ENCODE data around the gene TIMP1. TPM values are rescaled to one million over a fixed set of nuclear protein-coding genes. Genes with fewer than 3 reads are reported as not detected.

The TIMP1 gene
- total and polyA plus RNA-seq, 2 experiments from 2014 or later = 39.0 to 117 TPM

DNA sequence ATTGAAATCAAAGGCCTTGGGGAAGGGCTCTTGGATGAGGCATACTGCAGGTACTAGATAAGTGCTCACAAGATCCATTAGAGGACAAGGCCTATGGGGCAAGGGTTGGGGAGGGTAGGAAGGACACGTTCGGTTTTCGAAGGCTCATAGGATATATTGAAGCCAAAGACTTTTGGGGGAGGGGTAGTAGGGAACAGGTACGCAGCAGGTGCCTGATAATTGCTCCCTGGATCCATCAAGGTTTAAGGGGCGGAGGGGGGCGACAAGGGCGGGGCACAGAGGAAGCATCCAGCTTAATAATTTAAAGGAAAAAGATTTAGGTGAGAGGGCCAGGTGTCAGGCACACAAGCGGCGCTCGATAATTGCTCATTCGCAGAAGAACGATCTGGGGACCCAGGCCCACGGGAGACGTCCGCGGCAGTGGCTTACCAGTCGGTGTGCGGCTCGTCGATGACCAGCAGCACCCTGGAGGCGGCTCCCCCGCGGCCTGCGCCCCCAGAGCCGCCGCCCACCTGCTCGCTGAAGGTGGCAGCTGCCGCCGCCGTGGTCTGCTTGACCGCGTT, 36.8 kb downstream of the TIMP1 start:
- Histone ChIP-seq H3K9me2 (ENCODE audit: insufficient read depth) (no peaks in the 10 kb centered on the region), H3K4me2 (peak overlapping the region; percentile 67), H3K27me3 (ENCODE audit: insufficient read depth) (no peaks in the 10 kb centered on the region), H3K4me1 (ENCODE audit: insufficient read depth) (no peaks in the 10 kb centered on the region), H2AFZ (no peak overlapping the region), H4K20me1 (replicated peaks; ENCODE audit: insufficient read depth) (no peaks in the 10 kb centered on the region), H3K27ac (ENCODE audit: low read depth) (no peak overlapping the region), H3K36me3 (ENCODE audit: insufficient read depth) (no peaks in the 10 kb centered on the region), H3K4me3 (peak overlapping the region; percentile 51), H3K79me2 (replicated peaks; ENCODE audit: insufficient read depth) (no peaks in the 10 kb centered on the region), H3F3A (replicated peaks; ENCODE audit: low read depth) (no peaks in the 10 kb centered on the region)
- Mint-ChIP-seq H3K36me3 (ENCODE audit: low read depth) (no peaks in the 10 kb centered on the region), H3K9me3 (no peaks in the 10 kb centered on the region), H3K27ac (no peak overlapping the region), H3K27me3 (ENCODE audit: insufficient read depth, low read depth, poor library complexity) (peaks cover 9% of the 10 kb centered on the region), H3K4me1 (peaks cover 18% of the 10 kb centered on the region), H3K4me3 (peak overlapping the region; percentile 58)
- no peak for DNase-seq (ENCODE audit: low spot score)
- TF ChIP-seq, protein P1, sequence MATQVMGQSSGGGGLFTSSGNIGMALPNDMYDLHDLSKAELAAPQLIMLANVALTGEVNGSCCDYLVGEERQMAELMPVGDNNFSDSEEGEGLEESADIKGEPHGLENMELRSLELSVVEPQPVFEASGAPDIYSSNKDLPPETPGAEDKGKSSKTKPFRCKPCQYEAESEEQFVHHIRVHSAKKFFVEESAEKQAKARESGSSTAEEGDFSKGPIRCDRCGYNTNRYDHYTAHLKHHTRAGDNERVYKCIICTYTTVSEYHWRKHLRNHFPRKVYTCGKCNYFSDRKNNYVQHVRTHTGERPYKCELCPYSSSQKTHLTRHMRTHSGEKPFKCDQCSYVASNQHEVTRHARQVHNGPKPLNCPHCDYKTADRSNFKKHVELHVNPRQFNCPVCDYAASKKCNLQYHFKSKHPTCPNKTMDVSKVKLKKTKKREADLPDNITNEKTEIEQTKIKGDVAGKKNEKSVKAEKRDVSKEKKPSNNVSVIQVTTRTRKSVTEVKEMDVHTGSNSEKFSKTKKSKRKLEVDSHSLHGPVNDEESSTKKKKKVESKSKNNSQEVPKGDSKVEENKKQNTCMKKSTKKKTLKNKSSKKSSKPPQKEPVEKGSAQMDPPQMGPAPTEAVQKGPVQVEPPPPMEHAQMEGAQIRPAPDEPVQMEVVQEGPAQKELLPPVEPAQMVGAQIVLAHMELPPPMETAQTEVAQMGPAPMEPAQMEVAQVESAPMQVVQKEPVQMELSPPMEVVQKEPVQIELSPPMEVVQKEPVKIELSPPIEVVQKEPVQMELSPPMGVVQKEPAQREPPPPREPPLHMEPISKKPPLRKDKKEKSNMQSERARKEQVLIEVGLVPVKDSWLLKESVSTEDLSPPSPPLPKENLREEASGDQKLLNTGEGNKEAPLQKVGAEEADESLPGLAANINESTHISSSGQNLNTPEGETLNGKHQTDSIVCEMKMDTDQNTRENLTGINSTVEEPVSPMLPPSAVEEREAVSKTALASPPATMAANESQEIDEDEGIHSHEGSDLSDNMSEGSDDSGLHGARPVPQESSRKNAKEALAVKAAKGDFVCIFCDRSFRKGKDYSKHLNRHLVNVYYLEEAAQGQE (IDR thresholded peaks at IDR 0.05; ENCODE audit: unreplicated experiment) = no peak
- TF ChIP-seq POLR2AphosphoS5 (IDR thresholded peaks at IDR 0.05; ENCODE audit: low read depth) (no peak), NANOG (IDR thresholded peaks at IDR 0.05; ENCODE audit: borderline replicate concordance) (no peak), JUNB (IDR thresholded peaks at IDR 0.05; ENCODE audit: unreplicated experiment) (no peak), ZNF114 (CRISPR knock-in tag; IDR thresholded peaks at IDR 0.05) (no peak), STAT1 (IDR thresholded peaks at IDR 0.05; ENCODE audit: unreplicated experiment) (no peak), EZH2 (IDR thresholded peaks at IDR 0.05; ENCODE audit: low read depth, unreplicated experiment) (no peak), CREB1 (CRISPR knock-in tag; IDR thresholded peaks at IDR 0.05; ENCODE audit: low read depth) (no peak), EZH2phosphoT487 (IDR thresholded peaks at IDR 0.05; ENCODE audit: unreplicated experiment) (no peak), ZNF331 (CRISPR knock-in tag; IDR thresholded peaks at IDR 0.05; ENCODE audit: low read depth) (no peak)
- TF ChIP-seq, protein P2, sequence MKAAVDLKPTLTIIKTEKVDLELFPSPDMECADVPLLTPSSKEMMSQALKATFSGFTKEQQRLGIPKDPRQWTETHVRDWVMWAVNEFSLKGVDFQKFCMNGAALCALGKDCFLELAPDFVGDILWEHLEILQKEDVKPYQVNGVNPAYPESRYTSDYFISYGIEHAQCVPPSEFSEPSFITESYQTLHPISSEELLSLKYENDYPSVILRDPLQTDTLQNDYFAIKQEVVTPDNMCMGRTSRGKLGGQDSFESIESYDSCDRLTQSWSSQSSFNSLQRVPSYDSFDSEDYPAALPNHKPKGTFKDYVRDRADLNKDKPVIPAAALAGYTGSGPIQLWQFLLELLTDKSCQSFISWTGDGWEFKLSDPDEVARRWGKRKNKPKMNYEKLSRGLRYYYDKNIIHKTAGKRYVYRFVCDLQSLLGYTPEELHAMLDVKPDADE (IDR thresholded peaks at IDR 0.05) = no peak
- TF ChIP-seq, protein P3, sequence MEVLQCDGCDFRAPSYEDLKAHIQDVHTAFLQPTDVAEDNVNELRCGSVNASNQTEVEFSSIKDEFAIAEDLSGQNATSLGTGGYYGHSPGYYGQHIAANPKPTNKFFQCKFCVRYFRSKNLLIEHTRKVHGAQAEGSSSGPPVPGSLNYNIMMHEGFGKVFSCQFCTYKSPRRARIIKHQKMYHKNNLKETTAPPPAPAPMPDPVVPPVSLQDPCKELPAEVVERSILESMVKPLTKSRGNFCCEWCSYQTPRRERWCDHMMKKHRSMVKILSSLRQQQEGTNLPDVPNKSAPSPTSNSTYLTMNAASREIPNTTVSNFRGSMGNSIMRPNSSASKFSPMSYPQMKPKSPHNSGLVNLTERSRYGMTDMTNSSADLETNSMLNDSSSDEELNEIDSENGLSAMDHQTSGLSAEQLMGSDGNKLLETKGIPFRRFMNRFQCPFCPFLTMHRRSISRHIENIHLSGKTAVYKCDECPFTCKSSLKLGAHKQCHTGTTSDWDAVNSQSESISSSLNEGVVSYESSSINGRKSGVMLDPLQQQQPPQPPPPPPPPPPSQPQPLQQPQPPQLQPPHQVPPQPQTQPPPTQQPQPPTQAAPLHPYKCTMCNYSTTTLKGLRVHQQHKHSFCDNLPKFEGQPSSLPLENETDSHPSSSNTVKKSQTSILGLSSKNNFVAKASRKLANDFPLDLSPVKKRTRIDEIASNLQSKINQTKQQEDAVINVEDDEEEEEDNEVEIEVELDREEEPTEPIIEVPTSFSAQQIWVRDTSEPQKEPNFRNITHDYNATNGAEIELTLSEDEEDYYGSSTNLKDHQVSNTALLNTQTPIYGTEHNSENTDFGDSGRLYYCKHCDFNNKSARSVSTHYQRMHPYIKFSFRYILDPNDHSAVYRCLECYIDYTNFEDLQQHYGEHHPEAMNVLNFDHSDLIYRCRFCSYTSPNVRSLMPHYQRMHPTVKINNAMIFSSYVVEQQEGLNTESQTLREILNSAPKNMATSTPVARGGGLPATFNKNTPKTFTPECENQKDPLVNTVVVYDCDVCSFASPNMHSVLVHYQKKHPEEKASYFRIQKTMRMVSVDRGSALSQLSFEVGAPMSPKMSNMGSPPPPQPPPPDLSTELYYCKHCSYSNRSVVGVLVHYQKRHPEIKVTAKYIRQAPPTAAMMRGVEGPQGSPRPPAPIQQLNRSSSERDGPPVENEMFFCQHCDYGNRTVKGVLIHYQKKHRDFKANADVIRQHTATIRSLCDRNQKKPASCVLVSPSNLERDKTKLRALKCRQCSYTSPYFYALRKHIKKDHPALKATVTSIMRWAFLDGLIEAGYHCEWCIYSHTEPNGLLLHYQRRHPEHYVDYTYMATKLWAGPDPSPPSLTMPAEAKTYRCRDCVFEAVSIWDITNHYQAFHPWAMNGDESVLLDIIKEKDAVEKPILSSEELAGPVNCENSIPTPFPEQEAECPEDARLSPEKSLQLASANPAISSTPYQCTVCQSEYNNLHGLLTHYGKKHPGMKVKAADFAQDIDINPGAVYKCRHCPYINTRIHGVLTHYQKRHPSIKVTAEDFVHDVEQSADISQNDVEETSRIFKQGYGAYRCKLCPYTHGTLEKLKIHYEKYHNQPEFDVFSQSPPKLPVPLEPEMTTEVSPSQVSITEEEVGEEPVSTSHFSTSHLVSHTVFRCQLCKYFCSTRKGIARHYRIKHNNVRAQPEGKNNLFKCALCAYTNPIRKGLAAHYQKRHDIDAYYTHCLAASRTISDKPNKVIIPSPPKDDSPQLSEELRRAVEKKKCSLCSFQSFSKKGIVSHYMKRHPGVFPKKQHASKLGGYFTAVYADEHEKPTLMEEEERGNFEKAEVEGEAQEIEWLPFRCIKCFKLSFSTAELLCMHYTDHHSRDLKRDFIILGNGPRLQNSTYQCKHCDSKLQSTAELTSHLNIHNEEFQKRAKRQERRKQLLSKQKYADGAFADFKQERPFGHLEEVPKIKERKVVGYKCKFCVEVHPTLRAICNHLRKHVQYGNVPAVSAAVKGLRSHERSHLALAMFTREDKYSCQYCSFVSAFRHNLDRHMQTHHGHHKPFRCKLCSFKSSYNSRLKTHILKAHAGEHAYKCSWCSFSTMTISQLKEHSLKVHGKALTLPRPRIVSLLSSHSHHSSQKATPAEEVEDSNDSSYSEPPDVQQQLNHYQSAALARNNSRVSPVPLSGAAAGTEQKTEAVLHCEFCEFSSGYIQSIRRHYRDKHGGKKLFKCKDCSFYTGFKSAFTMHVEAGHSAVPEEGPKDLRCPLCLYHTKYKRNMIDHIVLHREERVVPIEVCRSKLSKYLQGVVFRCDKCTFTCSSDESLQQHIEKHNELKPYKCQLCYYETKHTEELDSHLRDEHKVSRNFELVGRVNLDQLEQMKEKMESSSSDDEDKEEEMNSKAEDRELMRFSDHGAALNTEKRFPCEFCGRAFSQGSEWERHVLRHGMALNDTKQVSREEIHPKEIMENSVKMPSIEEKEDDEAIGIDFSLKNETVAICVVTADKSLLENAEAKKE (CRISPR knock-in tag; IDR thresholded peaks at IDR 0.05) = no peak
- TF ChIP-seq, protein P4, sequence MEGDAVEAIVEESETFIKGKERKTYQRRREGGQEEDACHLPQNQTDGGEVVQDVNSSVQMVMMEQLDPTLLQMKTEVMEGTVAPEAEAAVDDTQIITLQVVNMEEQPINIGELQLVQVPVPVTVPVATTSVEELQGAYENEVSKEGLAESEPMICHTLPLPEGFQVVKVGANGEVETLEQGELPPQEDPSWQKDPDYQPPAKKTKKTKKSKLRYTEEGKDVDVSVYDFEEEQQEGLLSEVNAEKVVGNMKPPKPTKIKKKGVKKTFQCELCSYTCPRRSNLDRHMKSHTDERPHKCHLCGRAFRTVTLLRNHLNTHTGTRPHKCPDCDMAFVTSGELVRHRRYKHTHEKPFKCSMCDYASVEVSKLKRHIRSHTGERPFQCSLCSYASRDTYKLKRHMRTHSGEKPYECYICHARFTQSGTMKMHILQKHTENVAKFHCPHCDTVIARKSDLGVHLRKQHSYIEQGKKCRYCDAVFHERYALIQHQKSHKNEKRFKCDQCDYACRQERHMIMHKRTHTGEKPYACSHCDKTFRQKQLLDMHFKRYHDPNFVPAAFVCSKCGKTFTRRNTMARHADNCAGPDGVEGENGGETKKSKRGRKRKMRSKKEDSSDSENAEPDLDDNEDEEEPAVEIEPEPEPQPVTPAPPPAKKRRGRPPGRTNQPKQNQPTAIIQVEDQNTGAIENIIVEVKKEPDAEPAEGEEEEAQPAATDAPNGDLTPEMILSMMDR (conservative IDR thresholded peaks at IDR 0.05; ENCODE audit: low read depth in 2 of 2) = no peak
- no peak for ATAC-seq

All from GM23338 (cell line).